Neural progenitor cell (in vitro differentiated cells): ENCODE results near the gene RRAGD. TPM values are rescaled to one million over a fixed set of nuclear protein-coding genes. Genes with fewer than 3 reads are reported as not detected.

Experiments
- DNase-seq: peaks from one replicate; pipeline ENCODE4 v3.0.0-alpha.2; 2016; ENCODE audit warnings: low spot score
- H2AFZ ChIP-seq: fragments of 200-600 bp; sonication (generic); replicated peaks from 2 replicates; pipeline ENCODE4 v1.6.1; 2016; ENCODE audit warnings: antibody characterized with exemption
- H3F3A ChIP-seq: fragments of 200-600 bp; sonication (generic); 2 replicates; pipeline ENCODE4 v1.6.1; 2016; ENCODE audit warnings: antibody characterized with exemption, low read depth
- H3K27ac ChIP-seq: fragments of 200-600 bp; sonication (generic); 2 replicates; pipeline ENCODE4 v1.5.1; 2016; ENCODE audit warnings: mild to moderate bottlenecking
- H3K27me3 ChIP-seq: fragments of 200-600 bp; sonication (generic); 2 replicates; pipeline ENCODE4 v1.6.1; 2016; ENCODE audit warnings: mild to moderate bottlenecking, moderate library complexity
- H3K36me3 ChIP-seq: fragments of 200-600 bp; sonication (generic); 2 replicates; pipeline ENCODE4 v1.5.1; 2016
- H3K4me1 ChIP-seq: fragments of 200-600 bp; sonication (generic); 2 replicates; pipeline ENCODE4 v1.6.1; 2016; ENCODE audit warnings: mixed run types
- H3K4me2 ChIP-seq: fragments of 200-600 bp; sonication (generic); 2 replicates; pipeline ENCODE4 v1.6.1; 2016
- H3K4me3 ChIP-seq: fragments of 200-600 bp; sonication (generic); 2 replicates; pipeline ENCODE4 v1.5.1; 2016
- H3K79me2 ChIP-seq: fragments of 200-600 bp; sonication (generic); 2 replicates; pipeline ENCODE4 v1.6.1; 2016; ENCODE audit warnings: low read depth
- H3K9ac ChIP-seq: fragments of 200-600 bp; sonication (generic); 2 replicates; pipeline ENCODE4 v1.6.1; 2016
- H3K9me3 ChIP-seq: fragments of 200-600 bp; sonication (generic); 2 replicates; pipeline ENCODE4 v1.5.1; 2016; ENCODE audit warnings: low read depth
- H4K20me1 ChIP-seq: fragments of 200-600 bp; sonication (generic); 2 replicates; pipeline ENCODE4 v1.6.1; 2016; ENCODE audit warnings: low read depth
- H3K27ac Mint-ChIP-seq: 3 replicates; pipeline ENCODE4 v1.8.0; 2021; ENCODE audit warnings: mixed read lengths
- H3K27me3 Mint-ChIP-seq: 2 replicates; pipeline ENCODE4 v1.8.0; 2022; ENCODE audit warnings: low read depth, mild to moderate bottlenecking, inconsistent platforms, moderate library complexity, mixed read lengths; ENCODE audit not compliant: insufficient read depth
- H3K36me3 Mint-ChIP-seq: 3 replicates; pipeline ENCODE4 v1.8.0; 2021; ENCODE audit warnings: mixed read lengths
- H3K4me1 Mint-ChIP-seq: 3 replicates; pipeline ENCODE4 v1.8.0; 2021; ENCODE audit warnings: mixed read lengths
- H3K4me3 Mint-ChIP-seq: 3 replicates; pipeline ENCODE4 v1.8.0; 2021; ENCODE audit warnings: mild to moderate bottlenecking, moderate library complexity, mixed read lengths
- H3K9me3 Mint-ChIP-seq: 3 replicates; pipeline ENCODE4 v1.8.0; 2020; ENCODE audit warnings: mixed read lengths
- EZH2 ChIP-seq: fragments of 200-600 bp; sonication (generic); IDR thresholded peaks from 2 replicates; pipeline ENCODE4 v1.6.1; 2017; ENCODE audit warnings: antibody characterized with exemption, mild to moderate bottlenecking, moderate library complexity
- EZH2phosphoT487 ChIP-seq: fragments of 200-600 bp; sonication (generic); IDR thresholded peaks from 2 replicates; pipeline ENCODE4 v1.6.1; 2017; ENCODE audit warnings: antibody characterized with exemption
- total RNA-seq: library from RNA; depleted of rRNA; stranded (reverse); fragments of >200 nt; gene quantifications from 2 replicates; pipeline ENCODE4 v1.2.3, GENCODE V29; 2015; ENCODE audit warnings: low replicate concordance
- TF ChIP-seq, protein P1 (sequence below): fragments of 200-600 bp; sonication (generic); IDR thresholded peaks from 2 replicates; pipeline ENCODE4 v1.5.1; 2017; ENCODE audit warnings: antibody characterized with exemption, mild to moderate bottlenecking

RRAGD gene
- total RNA-seq, 1 donor from 2014 or later, result 20.7 TPM

DNA sequence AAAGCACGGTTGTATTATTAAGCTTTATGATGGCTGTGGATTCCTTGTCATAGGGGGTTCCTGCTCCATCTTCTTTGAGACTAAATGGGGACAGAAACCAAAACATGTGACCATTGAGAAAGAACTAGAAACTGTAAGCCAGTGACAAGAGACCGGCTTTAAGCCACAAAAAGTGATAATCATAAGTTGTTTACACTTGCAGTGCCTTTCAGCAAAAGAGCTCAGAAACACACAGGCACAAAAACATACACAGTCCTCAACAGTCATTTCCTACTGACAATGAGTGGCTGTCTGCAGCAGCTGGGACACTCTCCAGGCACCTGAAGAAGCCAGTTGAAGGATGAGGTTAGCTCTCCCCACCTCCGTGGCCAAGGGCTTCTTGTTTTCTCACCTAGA lies 39.6 kb downstream of the RRAGD start:
- Histone ChIP-seq H3K79me2 (no peaks in the 10 kb centered on the region), H3F3A (peaks cover 29% of the 10 kb centered on the region), H3K27ac (no peak overlapping the region), H2AFZ (peak overlapping the region; percentile 60), H3K4me3 (no peak overlapping the region), H3K4me2 (no peak overlapping the region), H3K27me3 (no peaks in the 10 kb centered on the region), H3K36me3 (no peaks in the 10 kb centered on the region), H3K9ac (no peak overlapping the region), H3K4me1 (peaks cover 12% of the 10 kb centered on the region), H3K9me3 (no peaks in the 10 kb centered on the region), H4K20me1 (no peaks in the 10 kb centered on the region)
- Mint-ChIP-seq H3K4me1 (peaks cover 23% of the 10 kb centered on the region), H3K27me3 (no peaks in the 10 kb centered on the region), H3K27ac (no peak overlapping the region), H3K36me3 (no peaks in the 10 kb centered on the region), H3K9me3 (no peaks in the 10 kb centered on the region), H3K4me3 (no peak overlapping the region)
- no peak for TF ChIP-seq EZH2
- TF ChIP-seq, protein P1, sequence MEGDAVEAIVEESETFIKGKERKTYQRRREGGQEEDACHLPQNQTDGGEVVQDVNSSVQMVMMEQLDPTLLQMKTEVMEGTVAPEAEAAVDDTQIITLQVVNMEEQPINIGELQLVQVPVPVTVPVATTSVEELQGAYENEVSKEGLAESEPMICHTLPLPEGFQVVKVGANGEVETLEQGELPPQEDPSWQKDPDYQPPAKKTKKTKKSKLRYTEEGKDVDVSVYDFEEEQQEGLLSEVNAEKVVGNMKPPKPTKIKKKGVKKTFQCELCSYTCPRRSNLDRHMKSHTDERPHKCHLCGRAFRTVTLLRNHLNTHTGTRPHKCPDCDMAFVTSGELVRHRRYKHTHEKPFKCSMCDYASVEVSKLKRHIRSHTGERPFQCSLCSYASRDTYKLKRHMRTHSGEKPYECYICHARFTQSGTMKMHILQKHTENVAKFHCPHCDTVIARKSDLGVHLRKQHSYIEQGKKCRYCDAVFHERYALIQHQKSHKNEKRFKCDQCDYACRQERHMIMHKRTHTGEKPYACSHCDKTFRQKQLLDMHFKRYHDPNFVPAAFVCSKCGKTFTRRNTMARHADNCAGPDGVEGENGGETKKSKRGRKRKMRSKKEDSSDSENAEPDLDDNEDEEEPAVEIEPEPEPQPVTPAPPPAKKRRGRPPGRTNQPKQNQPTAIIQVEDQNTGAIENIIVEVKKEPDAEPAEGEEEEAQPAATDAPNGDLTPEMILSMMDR, result no peak
- TF ChIP-seq EZH2phosphoT487, result no peak
- no peak for DNase-seq

DNA sequence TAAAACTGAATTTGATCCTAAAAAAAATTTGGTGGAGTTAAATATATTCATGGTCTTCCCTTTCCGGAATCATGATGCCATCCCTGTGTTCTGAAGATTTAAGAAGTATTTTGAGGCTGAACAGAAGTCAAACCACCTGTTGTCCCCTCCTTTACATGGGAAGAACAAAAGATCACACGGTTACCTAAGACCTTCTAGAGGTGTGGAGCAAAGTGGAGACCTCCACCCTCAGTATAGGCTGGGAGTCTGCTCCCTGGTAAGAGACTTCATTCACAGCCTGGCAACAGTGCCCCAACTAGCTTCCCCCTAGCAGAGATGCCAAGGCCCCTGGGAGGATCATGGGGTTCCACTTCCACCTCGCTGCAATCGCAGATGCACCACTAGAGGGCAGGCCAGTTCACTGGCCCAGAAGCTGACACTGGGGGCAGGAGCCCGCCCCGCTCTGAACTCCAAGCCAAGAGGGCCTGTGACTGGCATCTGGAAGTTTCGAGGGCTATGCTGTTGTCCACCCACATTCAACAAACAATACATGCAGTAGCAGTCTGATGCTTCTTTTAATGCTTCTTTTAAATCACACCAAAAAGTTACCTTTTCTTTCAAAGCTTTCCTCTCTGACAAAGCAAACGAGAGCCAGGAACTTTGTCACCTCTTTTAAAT lies 40.1 kb downstream of the RRAGD start:
- Mint-ChIP-seq H3K27me3 (no peaks in the 10 kb centered on the region), H3K4me3 (no peak overlapping the region), H3K9me3 (no peaks in the 10 kb centered on the region), H3K27ac (no peak overlapping the region), H3K36me3 (no peaks in the 10 kb centered on the region), H3K4me1 (peaks cover 23% of the 10 kb centered on the region)
- H3K4me2 ChIP-seq, result no peak overlapping the region
- no peak overlapping the region for H3K4me3 ChIP-seq
- peaks cover 12% of the 10 kb centered on the region for H3K4me1 ChIP-seq
- H3K9ac ChIP-seq, result no peak overlapping the region
- H3K27me3 ChIP-seq, result no peaks in the 10 kb centered on the region
- peak overlapping the region; percentile 60 for H2AFZ ChIP-seq
- no peak overlapping the region for H3K27ac ChIP-seq
- H3K36me3 ChIP-seq, result no peaks in the 10 kb centered on the region
- H4K20me1 ChIP-seq, result no peaks in the 10 kb centered on the region
- H3F3A ChIP-seq, result peaks cover 29% of the 10 kb centered on the region
- H3K9me3 ChIP-seq, result no peaks in the 10 kb centered on the region
- peak; percentile 84 for DNase-seq
- no peaks in the 10 kb centered on the region for H3K79me2 ChIP-seq
- TF ChIP-seq, protein P1, result peak; percentile 99
- TF ChIP-seq EZH2phosphoT487 (no peak), EZH2 (no peak)

DNA sequence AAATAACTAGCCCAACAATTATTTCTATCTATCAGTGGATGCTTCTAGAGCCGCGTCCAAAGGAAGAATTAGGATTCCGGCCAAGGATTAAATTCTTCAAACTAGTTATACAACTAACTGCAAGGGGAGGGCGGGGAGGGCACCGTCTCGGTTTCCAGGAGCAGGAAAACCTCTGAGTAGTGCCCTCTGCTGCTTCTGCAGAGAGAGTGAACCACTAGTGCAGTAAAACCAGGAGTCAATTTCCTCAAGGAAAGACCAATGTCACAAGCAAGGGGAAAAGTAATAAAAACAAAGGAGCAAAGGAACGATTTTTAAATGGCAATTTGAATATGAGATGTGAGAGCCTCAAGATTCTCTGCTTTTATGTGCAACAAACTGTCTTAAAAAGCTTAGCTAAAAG lies 43.1 kb downstream of the RRAGD start:
- H3K27me3 Mint-ChIP-seq, result peaks cover 2% of the 10 kb centered on the region
- DNase-seq, result peak; percentile 68
- TF ChIP-seq EZH2phosphoT487 (no peak), EZH2 (no peak)
- TF ChIP-seq, protein P1, result peak; percentile 64
- no peak overlapping the region for H3K27ac Mint-ChIP-seq
- H3K27ac ChIP-seq, result no peak overlapping the region
- H4K20me1 ChIP-seq, result no peaks in the 10 kb centered on the region
- H3K9ac ChIP-seq, result no peak overlapping the region
- H3K36me3 ChIP-seq, result no peaks in the 10 kb centered on the region
- H3K4me1 ChIP-seq, result no peaks in the 10 kb centered on the region
- H3K36me3 Mint-ChIP-seq, result no peaks in the 10 kb centered on the region
- H3K9me3 Mint-ChIP-seq, result no peaks in the 10 kb centered on the region
- no peaks in the 10 kb centered on the region for H3K79me2 ChIP-seq
- no peak overlapping the region for H3K4me3 Mint-ChIP-seq
- H3K4me2 ChIP-seq, result no peak overlapping the region
- no peak overlapping the region for H2AFZ ChIP-seq
- H3K9me3 ChIP-seq, result no peaks in the 10 kb centered on the region
- H3K27me3 ChIP-seq, result no peaks in the 10 kb centered on the region
- peaks cover 16% of the 10 kb centered on the region for H3F3A ChIP-seq
- H3K4me1 Mint-ChIP-seq, result peaks cover 10% of the 10 kb centered on the region
- no peak overlapping the region for H3K4me3 ChIP-seq
